HT-29 (cell line): ENCODE measurements around the gene SEL1L3. TPM values are rescaled to one million over a fixed set of nuclear protein-coding genes. Genes with fewer than 3 reads are reported as not detected.
"Not testable (repeated sequence)": the region's sequence is repeated elsewhere in the genome, so short reads cannot be mapped to it uniquely, and the experiment has no call there.

Experiments used
- DNase-seq: peaks from one replicate; pipeline ENCODE4 v3.0.0-alpha.2; 2015; ENCODE audit warnings: low spot score
- total RNA-seq: library from RNA; depleted of rRNA; stranded (reverse); fragments of >200 nt; shearing (Covaris generic); gene quantifications from 2 replicates; pipeline ENCODE4 v1.2.3, GENCODE V29; 2014

The SEL1L3 gene
- total RNA-seq, 1 experiment from 2014 or later = 55.9 TPM

- DNase-seq = no peak
Measured at GRCh38 chr4:25879991-25880651, 17.3 kb upstream of the SEL1L3 start.

GRCh38 chr4:25879587-25879986 lies 16.8 kb upstream of the SEL1L3 start:
- no peak for DNase-seq

- DNase-seq = no peak
Measured at GRCh38 chr4:25879091-25879584, 16.4 kb upstream of the SEL1L3 start.

- no peak for DNase-seq
Measured at GRCh38 chr4:25878676-25879075, 15.9 kb upstream of the SEL1L3 start.

GRCh38 chr4:25875281-25875745 lies 12.5 kb upstream of the SEL1L3 start:
- DNase-seq = no peak

GRCh38 chr4:25874655-25875054 lies 11.9 kb upstream of the SEL1L3 start:
- DNase-seq = no peak

GRCh38 chr4:25873632-25874129 lies 10.9 kb upstream of the SEL1L3 start:
- no peak for DNase-seq

GRCh38 chr4:25872851-25873631 lies 10.3 kb upstream of the SEL1L3 start:
- DNase-seq = no peak

GRCh38 chr4:25870081-25870480 lies 7.3 kb upstream of the SEL1L3 start:
- no peak for DNase-seq

- DNase-seq = no peak
Measured at GRCh38 chr4:25867781-25868294, 5.0 kb upstream of the SEL1L3 start.

- not testable (repeated sequence) for DNase-seq
Measured at GRCh38 chr4:25866401-25866800, 3.6 kb upstream of the SEL1L3 start.

GRCh38 chr4:25865586-25865985 lies 2.8 kb upstream of the SEL1L3 start:
- DNase-seq = peak; percentile 72

- DNase-seq = no peak
Measured at GRCh38 chr4:25863831-25864418, 1.1 kb upstream of the SEL1L3 start.

- peak; percentile 79 for DNase-seq
Measured at GRCh38 chr4:25863347-25863784, 578 bp upstream of the SEL1L3 start.

GRCh38 chr4:25861951-25862410 lies 807 bp downstream of the SEL1L3 start:
- DNase-seq = peak; percentile 59

- no peak for DNase-seq
Measured at GRCh38 chr4:25861280-25861950, 1.4 kb downstream of the SEL1L3 start.

- no peak for DNase-seq
Measured at GRCh38 chr4:25860586-25861279, 2.1 kb downstream of the SEL1L3 start.

- no peak for DNase-seq
Measured at GRCh38 chr4:25859429-25860148, 3.2 kb downstream of the SEL1L3 start.

GRCh38 chr4:25857851-25858400 lies 4.9 kb downstream of the SEL1L3 start:
- DNase-seq = no peak

GRCh38 chr4:25857403-25857802 lies 5.4 kb downstream of the SEL1L3 start:
- DNase-seq = no peak
